Measurements from ENCODE around the gene C1orf210.
A peak's percentile ranks its signal among the peaks of the same experiment; 100 is the strongest.

Gene C1orf210

GRCh38 chr1:43296207-43296606 lies 10.8 kb upstream of the C1orf210 start:
- Histone ChIP-seq H3K4ac (ENCODE audit: low read length) (no peak overlapping the region), H3K4me1 (ENCODE audit: control insufficient read depth in 2 of 2, insufficient read depth in 1 of 2, low read depth in 1 of 2, low read length in 2 of 2) (peaks cover 9 to 22% of the 10 kb centered on the region in 2 donors)

DNA sequence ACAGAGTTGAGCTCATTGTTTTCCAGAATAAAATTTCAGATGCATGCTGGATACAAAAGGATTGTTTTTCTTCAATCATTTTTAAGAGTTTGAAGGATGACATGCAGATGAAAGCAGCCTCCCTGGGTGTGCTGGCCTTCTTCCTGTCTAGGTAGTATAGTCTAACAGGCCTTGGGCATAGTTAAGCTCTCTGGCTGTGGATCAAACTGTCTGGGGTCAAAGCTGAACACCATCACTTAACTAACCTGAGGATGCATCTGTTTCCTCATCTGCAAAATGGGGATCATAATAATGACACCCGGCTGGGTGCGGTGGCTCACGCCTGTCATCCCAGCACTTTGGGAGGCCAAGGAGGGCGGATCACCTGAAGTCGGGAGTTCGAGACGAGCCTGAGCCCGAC lies 9.4 kb upstream of the C1orf210 start:
- no CpG with 5 or more reads among the region's 8 CpGs for WGBS, 2 donors (ENCODE audit: extremely low coverage in 2 of 2, insufficient read length in 2 of 2, insufficient replicate concordance in 1 of 2)
- no peak overlapping the region for H2AFZ ChIP-seq (ENCODE audit: low read length)

More at GRCh38 chr1:43296207-43296606, 10.8 kb upstream of the C1orf210 start:
- no peak overlapping the region for H4K8ac ChIP-seq (ENCODE audit: low read depth, low read length)
- H2AFZ ChIP-seq (ENCODE audit: low read length) = peak overlapping the region; percentile 62
- no peak for DNase-seq (ENCODE audit: low spot score)
- no peak overlapping the region for H2BK5ac ChIP-seq (ENCODE audit: low read length)
- no peak overlapping the region for H3K4me3 ChIP-seq (ENCODE audit: low read length in 2 of 2)
- H3K4me2 ChIP-seq (ENCODE audit: insufficient read depth, low read length, poor library complexity, severe bottlenecking) = no peak overlapping the region
- no peak overlapping the region for H3K9ac ChIP-seq (ENCODE audit: low read depth, low read length, poor library complexity)
- no peak overlapping the region for H3K23ac ChIP-seq (ENCODE audit: low read depth, low read length, poor library complexity)
- no CpG with 5 or more reads among the region's 1 CpG for WGBS, 2 donors (ENCODE audit: extremely low coverage in 2 of 2, insufficient read length in 2 of 2, insufficient replicate concordance in 1 of 2)
- no peak overlapping the region for H3K18ac ChIP-seq (ENCODE audit: low read length)
- no peak overlapping the region for H2BK12ac ChIP-seq (ENCODE audit: low read length)
- no peak overlapping the region for H4K91ac ChIP-seq (ENCODE audit: low read depth, low read length, poor library complexity)
- no peaks in the 10 kb centered on the region for H3K36me3 ChIP-seq (replicated peaks in 1 of 2; ENCODE audit: control insufficient read depth in 2 of 2, insufficient read depth in 2 of 2, low read length in 2 of 2)
- H3K14ac ChIP-seq (ENCODE audit: low read length) = no peak overlapping the region
- no peak overlapping the region for H3K27ac ChIP-seq (replicated peaks; ENCODE audit: low read length)
- H3K27me3 ChIP-seq (ENCODE audit: control insufficient read depth in 3 of 3, insufficient read depth in 3 of 3, low read depth in 1 of 3, low read length in 3 of 3) = no peaks in the 10 kb centered on the region
- H3K9me3 ChIP-seq (replicated peaks in 1 of 2; ENCODE audit: control insufficient read depth in 2 of 2, insufficient read depth in 1 of 2, low read depth in 1 of 2, low read length in 2 of 2) = no peaks in the 10 kb centered on the region
- no peak overlapping the region for H2AK5ac ChIP-seq (ENCODE audit: low read depth, low read length)
- no peak overlapping the region for H2BK120ac ChIP-seq (ENCODE audit: low read depth, low read length)
- no peaks in the 10 kb centered on the region for H3K79me1 ChIP-seq (ENCODE audit: low read depth, low read length)
- no peak overlapping the region for H2BK15ac ChIP-seq (ENCODE audit: low read length)

DNA sequence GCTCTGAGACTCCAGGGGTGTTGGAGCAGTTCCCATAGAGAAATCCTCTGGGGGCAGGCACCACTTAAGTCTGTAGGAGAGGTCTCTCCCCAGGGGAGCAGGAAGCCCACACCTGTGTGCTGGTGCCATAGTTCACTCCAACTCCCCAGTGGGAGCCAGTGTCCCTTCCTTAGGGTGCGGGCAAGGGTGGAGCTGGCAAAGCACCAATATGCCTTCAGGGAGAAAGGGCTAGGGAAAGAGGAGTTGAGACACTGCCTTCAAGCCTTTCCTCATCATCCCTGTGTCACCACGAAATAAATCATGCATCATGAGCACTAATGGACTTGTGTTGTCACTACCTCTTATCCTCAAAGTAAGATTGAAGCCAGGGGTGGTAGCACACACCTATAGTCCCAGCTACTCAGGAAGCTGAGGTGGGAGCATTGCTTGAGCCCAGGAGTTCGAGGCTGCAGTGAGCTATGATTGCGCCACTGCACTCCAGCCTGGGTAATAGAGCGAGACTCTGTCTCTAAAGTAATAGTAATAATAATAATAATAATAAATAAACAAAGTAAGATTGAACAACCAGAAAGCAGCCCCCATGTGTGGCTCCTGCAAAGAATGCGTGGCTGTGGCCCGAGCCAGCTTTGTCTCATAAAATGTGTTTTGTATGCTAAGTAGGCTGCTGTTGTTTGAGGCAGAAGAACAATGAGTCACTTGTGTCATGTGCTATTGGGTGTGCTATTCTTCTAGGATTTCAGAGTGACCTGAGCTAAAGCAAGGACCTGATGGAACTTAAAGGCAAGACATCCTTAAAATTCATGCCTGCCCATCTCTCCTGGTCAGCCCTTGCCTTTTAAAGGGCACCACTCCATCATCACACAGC lies 8.7 kb upstream of the C1orf210 start:
- H3K4me1 ChIP-seq (ENCODE audit: control insufficient read depth in 2 of 2, insufficient read depth in 1 of 2, low read depth in 1 of 2, low read length in 2 of 2) = peaks cover 4 to 16% of the 10 kb centered on the region in 2 donors
- no CpG with 5 or more reads among the region's 7 CpGs for WGBS, 2 donors (ENCODE audit: extremely low coverage in 2 of 2, insufficient read length in 2 of 2, insufficient replicate concordance in 1 of 2)
- no peak for DNase-seq (ENCODE audit: low spot score)

More for the DNA sequence above, 9.4 kb upstream of the C1orf210 start:
- Histone ChIP-seq H2BK5ac (ENCODE audit: low read length) (no peak overlapping the region), H3K4me3 (ENCODE audit: low read length in 2 of 2) (no peak overlapping the region), H3K23ac (ENCODE audit: low read depth, low read length, poor library complexity) (no peak overlapping the region), H3K27ac (replicated peaks; ENCODE audit: low read length) (no peak overlapping the region), H3K14ac (ENCODE audit: low read length) (no peak overlapping the region), H3K9me3 (replicated peaks in 1 of 2; ENCODE audit: control insufficient read depth in 2 of 2, insufficient read depth in 1 of 2, low read depth in 1 of 2, low read length in 2 of 2) (no peaks in the 10 kb centered on the region), H4K8ac (ENCODE audit: low read depth, low read length) (no peak overlapping the region), H3K4ac (ENCODE audit: low read length) (no peak overlapping the region), H2BK120ac (ENCODE audit: low read depth, low read length) (no peak overlapping the region), H2BK12ac (ENCODE audit: low read length) (no peak overlapping the region), H3K9ac (ENCODE audit: low read depth, low read length, poor library complexity) (no peak overlapping the region), H3K79me1 (ENCODE audit: low read depth, low read length) (no peaks in the 10 kb centered on the region), H3K27me3 (ENCODE audit: control insufficient read depth in 3 of 3, insufficient read depth in 3 of 3, low read depth in 1 of 3, low read length in 3 of 3) (peaks cover 0 to 3% (median 2%) of the 10 kb centered on the region in 3 experiments), H2AK5ac (ENCODE audit: low read depth, low read length) (no peak overlapping the region), H3K4me2 (ENCODE audit: insufficient read depth, low read length, poor library complexity, severe bottlenecking) (no peak overlapping the region), H2BK15ac (ENCODE audit: low read length) (no peak overlapping the region), H4K91ac (ENCODE audit: low read depth, low read length, poor library complexity) (no peak overlapping the region), H3K18ac (ENCODE audit: low read length) (no peak overlapping the region), H3K36me3 (replicated peaks in 1 of 2; ENCODE audit: control insufficient read depth in 2 of 2, insufficient read depth in 2 of 2, low read length in 2 of 2) (no peaks in the 10 kb centered on the region), H3K4me1 (ENCODE audit: control insufficient read depth in 2 of 2, insufficient read depth in 1 of 2, low read depth in 1 of 2, low read length in 2 of 2) (peaks cover 7 to 16% of the 10 kb centered on the region in 2 donors)
- no peak for DNase-seq (ENCODE audit: low spot score)

DNA sequence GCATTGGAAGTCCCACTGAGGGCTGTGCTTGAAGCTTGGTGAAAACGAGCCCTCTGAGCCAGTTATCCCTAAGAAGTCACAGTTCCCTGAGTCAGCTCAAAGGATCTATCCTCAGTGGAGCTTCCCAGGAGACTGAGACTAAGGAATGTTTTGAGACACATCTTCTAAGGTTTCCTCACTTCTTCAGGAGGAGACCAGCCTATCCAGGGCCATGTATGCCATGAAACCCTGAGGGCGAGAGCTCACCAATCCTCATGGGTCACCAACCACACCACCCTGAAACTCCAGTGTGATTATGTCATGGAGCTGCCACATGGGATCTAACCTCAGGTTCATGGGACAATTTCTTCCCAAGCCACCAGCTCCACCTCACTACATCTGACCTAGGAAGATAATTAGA lies 7.8 kb upstream of the C1orf210 start:
- Histone ChIP-seq H3K9ac (ENCODE audit: low read depth, low read length, poor library complexity) (no peak overlapping the region), H3K27ac (replicated peaks; ENCODE audit: low read length) (no peak overlapping the region), H3K4me2 (ENCODE audit: insufficient read depth, low read length, poor library complexity, severe bottlenecking) (no peak overlapping the region), H4K8ac (ENCODE audit: low read depth, low read length) (no peak overlapping the region), H3K4me1 (ENCODE audit: control insufficient read depth in 2 of 2, insufficient read depth in 1 of 2, low read depth in 1 of 2, low read length in 2 of 2) (peaks cover 4 to 16% of the 10 kb centered on the region in 2 donors), H3K18ac (ENCODE audit: low read length) (no peak overlapping the region), H3K14ac (ENCODE audit: low read length) (no peak overlapping the region), H3K27me3 (ENCODE audit: control insufficient read depth in 3 of 3, insufficient read depth in 3 of 3, low read depth in 1 of 3, low read length in 3 of 3) (peaks cover 0 to 14% (median 2%) of the 10 kb centered on the region in 3 experiments), H2BK15ac (ENCODE audit: low read length) (no peak overlapping the region), H2AK5ac (ENCODE audit: low read depth, low read length) (peak overlapping the region; percentile 13), H3K79me1 (ENCODE audit: low read depth, low read length) (no peaks in the 10 kb centered on the region), H4K91ac (ENCODE audit: low read depth, low read length, poor library complexity) (no peak overlapping the region), H2BK5ac (ENCODE audit: low read length) (no peak overlapping the region), H3K4ac (ENCODE audit: low read length) (no peak overlapping the region), H2AFZ (ENCODE audit: low read length) (no peak overlapping the region), H3K23ac (ENCODE audit: low read depth, low read length, poor library complexity) (no peak overlapping the region), H2BK120ac (ENCODE audit: low read depth, low read length) (no peak overlapping the region), H3K9me3 (replicated peaks in 1 of 2; ENCODE audit: control insufficient read depth in 2 of 2, insufficient read depth in 1 of 2, low read depth in 1 of 2, low read length in 2 of 2) (no peaks in the 10 kb centered on the region), H3K4me3 (ENCODE audit: low read length in 2 of 2) (no peak overlapping the region), H3K36me3 (replicated peaks in 1 of 2; ENCODE audit: control insufficient read depth in 2 of 2, insufficient read depth in 2 of 2, low read length in 2 of 2) (no peaks in the 10 kb centered on the region), H2BK12ac (ENCODE audit: low read length) (no peak overlapping the region)
- no peak for DNase-seq (ENCODE audit: low spot score)
- WGBS, 2 donors (ENCODE audit: extremely low coverage in 2 of 2, insufficient read length in 2 of 2, insufficient replicate concordance in 1 of 2) = no CpG with 5 or more reads among the region's 2 CpGs

More for the DNA sequence above, 8.7 kb upstream of the C1orf210 start:
- Histone ChIP-seq H3K4me3 (ENCODE audit: low read length in 2 of 2) (no peak overlapping the region), H3K14ac (ENCODE audit: low read length) (no peak overlapping the region), H3K9ac (ENCODE audit: low read depth, low read length, poor library complexity) (no peak overlapping the region), H2AFZ (ENCODE audit: low read length) (no peak overlapping the region), H3K4me2 (ENCODE audit: insufficient read depth, low read length, poor library complexity, severe bottlenecking) (no peak overlapping the region), H3K18ac (ENCODE audit: low read length) (peak overlapping the region; percentile 35), H3K9me3 (replicated peaks in 1 of 2; ENCODE audit: control insufficient read depth in 2 of 2, insufficient read depth in 1 of 2, low read depth in 1 of 2, low read length in 2 of 2) (no peaks in the 10 kb centered on the region), H4K91ac (ENCODE audit: low read depth, low read length, poor library complexity) (no peak overlapping the region), H2AK5ac (ENCODE audit: low read depth, low read length) (peak overlapping the region; percentile 35), H2BK5ac (ENCODE audit: low read length) (no peak overlapping the region), H2BK120ac (ENCODE audit: low read depth, low read length) (no peak overlapping the region), H3K27me3 (ENCODE audit: control insufficient read depth in 3 of 3, insufficient read depth in 3 of 3, low read depth in 1 of 3, low read length in 3 of 3) (peaks cover 0 to 5% (median 2%) of the 10 kb centered on the region in 3 experiments), H3K36me3 (replicated peaks in 1 of 2; ENCODE audit: control insufficient read depth in 2 of 2, insufficient read depth in 2 of 2, low read length in 2 of 2) (no peaks in the 10 kb centered on the region), H4K8ac (ENCODE audit: low read depth, low read length) (no peak overlapping the region), H3K4ac (ENCODE audit: low read length) (no peak overlapping the region), H3K79me1 (ENCODE audit: low read depth, low read length) (no peaks in the 10 kb centered on the region), H3K23ac (ENCODE audit: low read depth, low read length, poor library complexity) (no peak overlapping the region), H2BK12ac (ENCODE audit: low read length) (no peak overlapping the region), H3K27ac (replicated peaks; ENCODE audit: low read length) (no peak overlapping the region), H2BK15ac (ENCODE audit: low read length) (no peak overlapping the region)
